H1 (cell line): ENCODE results near the gene CLEC16A.

Experiments used
- CEBPB ChIP-seq: IDR thresholded peaks from 2 replicates; pipeline ENCODE4 v1.6.1; 2012; ENCODE audit warnings: low read depth, low read length
- CTCF ChIP-seq, 3 experiments: IDR thresholded peaks; 1 replicate in 2 of 3; 2 replicates in 1 of 3; pipeline versions ENCODE4 v1.5.1 to v1.6.1; 2011; ENCODE audit warnings: low read length in 3 of 3, mild to moderate bottlenecking in 3 of 3, inconsistent platforms in 2 of 3, low read depth in 1 of 3, moderate library complexity in 1 of 3; ENCODE audit not compliant: insufficient read depth in 1 of 3; ENCODE audit errors: control extremely low read depth in 1 of 3
- GABPA ChIP-seq: IDR thresholded peaks from 2 replicates; pipeline ENCODE4 v1.6.1; 2011; ENCODE audit warnings: mild to moderate bottlenecking, low read length, moderate library complexity, borderline replicate concordance; ENCODE audit not compliant: insufficient read depth
- SIN3A ChIP-seq, 2 experiments: IDR thresholded peaks in 1 of 2; conservative IDR thresholded peaks in 1 of 2; 2 replicates each; pipeline ENCODE4 v1.6.1; 2011 to 2012; ENCODE audit warnings: low read length in 2 of 2, improper control_type of control experiment in 1 of 2, low read depth in 1 of 2, mild to moderate bottlenecking in 1 of 2
- SP1 ChIP-seq: IDR thresholded peaks from 2 replicates; pipeline ENCODE4 v1.6.1; 2011; ENCODE audit warnings: low read depth, low read length
- TAF1 ChIP-seq: IDR thresholded peaks from 2 replicates; pipeline ENCODE4 v1.6.1; 2011; ENCODE audit warnings: mild to moderate bottlenecking, low read depth, low read length
- ZNF274 ChIP-seq: IDR thresholded peaks from 2 replicates; pipeline ENCODE4 v1.7.0; 2012; ENCODE audit warnings: low read length, borderline replicate concordance; ENCODE audit errors: extremely low read depth

DNA sequence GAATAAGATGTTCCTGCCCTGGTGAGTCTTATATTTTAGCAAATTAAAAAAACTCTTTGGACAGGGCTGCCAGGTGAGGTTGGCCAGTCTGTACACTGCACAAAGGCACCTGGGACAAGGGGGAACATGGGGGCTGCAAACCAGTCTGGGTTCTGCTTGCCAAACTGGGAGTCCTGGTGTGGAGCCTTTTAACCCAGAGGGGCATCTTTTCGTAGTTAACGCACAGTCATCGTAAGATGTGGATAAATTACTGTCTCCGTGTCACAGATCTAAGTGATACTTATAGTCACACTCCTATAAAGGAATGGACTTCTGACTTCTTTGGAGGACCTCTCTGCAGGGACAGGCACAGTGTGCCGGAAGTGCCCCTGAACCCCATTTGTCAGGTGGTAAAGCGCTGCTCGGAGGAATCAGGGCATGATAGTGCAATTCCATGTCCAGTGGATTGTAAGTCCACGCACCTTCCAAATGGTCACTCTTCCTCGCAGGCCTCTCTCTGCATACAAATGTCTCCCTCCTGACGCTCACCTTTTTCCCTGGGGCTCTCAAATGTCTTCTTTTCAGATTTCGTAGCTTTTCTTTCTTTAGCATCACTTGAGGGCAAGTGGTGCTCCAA, 16.8 kb upstream of the CLEC16A start:
- no peak for TF ChIP-seq ZNF274
- TF ChIP-seq TAF1: no peak
- TF ChIP-seq SP1: no peak
- TF ChIP-seq CTCF (IDR thresholded peaks at IDR 0.05; ENCODE audit: control extremely low read depth in 1 of 3, insufficient read depth in 1 of 3, low read depth in 1 of 3, low read length in 3 of 3): no peak
- TF ChIP-seq SIN3A (conservative IDR thresholded peaks at IDR 0.05 in 1 of 2, IDR thresholded peaks at IDR 0.05 in 1 of 2; ENCODE audit: low read depth in 1 of 2, low read length in 2 of 2): no peak
- TF ChIP-seq GABPA: no peak
- TF ChIP-seq CEBPB: no peak
